NCI-H82 (cell line): ENCODE measurements around the gene TBC1D12.
"Not testable (repeated sequence)": the region's sequence is repeated elsewhere in the genome, so short reads cannot be mapped to it uniquely, and the experiment has no call there.

ENCODE experiments used
- DNase-seq: peaks from one replicate; lab custom pipeline; 2025; lab: John Stamatoyannopoulos, UW

The TBC1D12 gene

GRCh38 chr10:94402204-94402842 lies at the start of gene TBC1D12:
TBC1D12 (plus strand) TSS chr10:94402541; CDS start chr10:94402614, 73 bp downstream.
- peak; percentile 97 for DNase-seq

- no peak for DNase-seq
Measured at GRCh38 chr10:94353336-94353735, 49.0 kb upstream of the TBC1D12 start.

- DNase-seq = no peak
Measured at GRCh38 chr10:94355841-94356240, 46.5 kb upstream of the TBC1D12 start.

GRCh38 chr10:94357193-94357592 lies 45.1 kb upstream of the TBC1D12 start:
- no peak for DNase-seq

GRCh38 chr10:94358480-94358879 lies 43.9 kb upstream of the TBC1D12 start:
- DNase-seq = no peak

GRCh38 chr10:94361171-94361794 lies 41.1 kb upstream of the TBC1D12 start:
- no peak for DNase-seq

GRCh38 chr10:94362360-94363250 lies 39.7 kb upstream of the TBC1D12 start, which contains the start of gene NOC3L:
NOC3L (minus strand) TSS chr10:94362939; CDS start chr10:94362838, 101 bp downstream.
- DNase-seq = peak; percentile 96

- no peak for DNase-seq
Measured at GRCh38 chr10:94363251-94363565, 39.1 kb upstream of the TBC1D12 start.

- no peak for DNase-seq
Measured at GRCh38 chr10:94364482-94364881, 37.9 kb upstream of the TBC1D12 start.

- no peak for DNase-seq
Measured at GRCh38 chr10:94366382-94366781, 36.0 kb upstream of the TBC1D12 start.

GRCh38 chr10:94370501-94370900 lies 31.8 kb upstream of the TBC1D12 start:
- DNase-seq = peak; percentile 57

GRCh38 chr10:94375374-94375773 lies 27.0 kb upstream of the TBC1D12 start:
- no peak for DNase-seq

- no peak for DNase-seq
Measured at GRCh38 chr10:94376865-94377264, 25.5 kb upstream of the TBC1D12 start.

GRCh38 chr10:94383530-94383929 lies 18.8 kb upstream of the TBC1D12 start:
- no peak for DNase-seq

GRCh38 chr10:94385733-94386132 lies 16.6 kb upstream of the TBC1D12 start:
- not testable (repeated sequence) for DNase-seq

GRCh38 chr10:94392117-94392516 lies 10.2 kb upstream of the TBC1D12 start:
- not testable (repeated sequence) for DNase-seq

GRCh38 chr10:94397549-94398370 lies 4.6 kb upstream of the TBC1D12 start:
- no peak for DNase-seq

- no peak for DNase-seq
Measured at GRCh38 chr10:94398762-94399161, 3.6 kb upstream of the TBC1D12 start.

GRCh38 chr10:94402843-94403379 lies 570 bp downstream of the TBC1D12 start:
- peak; percentile 50 for DNase-seq

- DNase-seq = peak; percentile 64
Measured at GRCh38 chr10:94403380-94404213, 1.3 kb downstream of the TBC1D12 start.

GRCh38 chr10:94405406-94405805 lies 3.1 kb downstream of the TBC1D12 start:
- no peak for DNase-seq
